HEK293T (cell line): ENCODE data around the gene THOC1.
"Not testable (repeated sequence)": the region's sequence is repeated elsewhere in the genome, so short reads cannot be mapped to it uniquely, and the experiment has no call there.

Source experiments
- CTCF ChIA-PET: fragments of 350-600 bp; formaldehyde crosslinking; extraction: SDS; loops from one replicate; lab custom pipeline; 2021; ENCODE audit warnings: antibody characterized with exemption, inconsistent platforms; lab: Yijun Ruan, JAX
- POLR2A ChIA-PET: fragments of 350-600 bp; formaldehyde crosslinking; extraction: SDS; loops from one replicate; lab custom pipeline; 2020; ENCODE audit warnings: antibody characterized with exemption, inconsistent platforms; lab: Yijun Ruan, JAX
- DNase-seq: peaks from one replicate; pipeline ENCODE4 v3.0.0; 2012; ENCODE audit warnings: mixed read lengths; ENCODE audit errors: extremely low spot score
- ARNT ChIP-seq: fragments of 450-650 bp; IDR thresholded peaks from 2 replicates; pipeline ENCODE4 v1.6.1; 2017; ENCODE audit warnings: mild to moderate bottlenecking
- BHLHE40 ChIP-seq: fragments of 450-650 bp; IDR thresholded peaks from 2 replicates; pipeline ENCODE4 v1.6.1; 2016; ENCODE audit warnings: mild to moderate bottlenecking, moderate library complexity, borderline replicate concordance
- CTBP1 ChIP-seq: fragments of 450-650 bp; IDR thresholded peaks from 2 replicates; pipeline ENCODE4 v1.6.1; 2016; ENCODE audit warnings: borderline replicate concordance
- ELF4 ChIP-seq: fragments of 450-650 bp; IDR thresholded peaks from 2 replicates; pipeline ENCODE4 v1.6.1; 2017; ENCODE audit warnings: antibody characterized with exemption
- FOXA1 ChIP-seq: fragments of 450-650 bp; IDR thresholded peaks from 2 replicates; pipeline ENCODE4 v1.6.1; 2016; ENCODE audit warnings: mild to moderate bottlenecking
- FOXK2 ChIP-seq: fragments of 450-650 bp; IDR thresholded peaks from 2 replicates; pipeline ENCODE4 v1.6.1; 2016; ENCODE audit warnings: mild to moderate bottlenecking
- FOXM1 ChIP-seq: fragments of 450-650 bp; IDR thresholded peaks from 2 replicates; pipeline ENCODE4 v1.6.1; 2017; ENCODE audit warnings: mild to moderate bottlenecking, borderline replicate concordance
- HDGF ChIP-seq: fragments of 450-650 bp; IDR thresholded peaks from 2 replicates; pipeline ENCODE4 v1.6.1; 2017; ENCODE audit warnings: antibody characterized with exemption, borderline replicate concordance
- L3MBTL2 ChIP-seq: fragments of 450-650 bp; conservative IDR thresholded peaks from 2 replicates; pipeline ENCODE4 v1.6.1; 2016; ENCODE audit warnings: mild to moderate bottlenecking
- LEF1 ChIP-seq: fragments of 450-650 bp; IDR thresholded peaks from 2 replicates; pipeline ENCODE4 v1.6.1; 2017; ENCODE audit warnings: mild to moderate bottlenecking, borderline replicate concordance
- NFRKB ChIP-seq: fragments of 450-650 bp; IDR thresholded peaks from 2 replicates; pipeline ENCODE4 v1.6.1; 2016; ENCODE audit warnings: mild to moderate bottlenecking, moderate library complexity
- PKNOX1 ChIP-seq: fragments of 450-650 bp; IDR thresholded peaks from 2 replicates; pipeline ENCODE4 v1.6.1; 2016
- SP1 ChIP-seq: fragments of 450-650 bp; IDR thresholded peaks from 2 replicates; pipeline ENCODE4 v1.6.1; 2017
- SUZ12 ChIP-seq: fragments of 450-650 bp; IDR thresholded peaks from 2 replicates; pipeline ENCODE4 v1.6.1; 2016; ENCODE audit warnings: mild to moderate bottlenecking
- TARDBP ChIP-seq: fragments of 450-650 bp; IDR thresholded peaks from 2 replicates; pipeline ENCODE4 v1.6.1; 2016
- ZNF384 ChIP-seq: fragments of 450-650 bp; IDR thresholded peaks from 2 replicates; pipeline ENCODE4 v1.6.1; 2016

Gene THOC1

GRCh38 chr18:295756-296490 lies 28.1 kb upstream of the THOC1 start:
- POLR2A ChIA-PET = no interaction called here
- DNase-seq = no peak
- TF ChIP-seq ZNF384 = no peak
- TF ChIP-seq CTBP1 = no peak
- no peak for TF ChIP-seq LEF1
- TF ChIP-seq PKNOX1 = no peak
- no peak for TF ChIP-seq FOXA1
- TF ChIP-seq SUZ12 = no peak
- no peak for TF ChIP-seq ARNT
- TF ChIP-seq HDGF = no peak
- no peak for TF ChIP-seq ELF4
- TF ChIP-seq NFRKB = no peak
- no peak for TF ChIP-seq FOXM1
- TF ChIP-seq SP1 = no peak
- TF ChIP-seq BHLHE40 = no peak
- TF ChIP-seq TARDBP = no peak
- no peak for TF ChIP-seq L3MBTL2
- no peak for TF ChIP-seq FOXK2
- CTCF ChIA-PET = no interaction called here

GRCh38 chr18:294566-294965 lies 26.7 kb upstream of the THOC1 start:
- DNase-seq = no peak
- POLR2A ChIA-PET = no interaction called here
- CTCF ChIA-PET = interaction anchor here (1.4 kb wide), 1 partner anchor 9 kb away, joined by 4 read pairs; no protein-coding TSS in a partner anchor
- TF ChIP-seq FOXM1 = no peak
- TF ChIP-seq SP1 = no peak
- TF ChIP-seq ELF4 = no peak
- no peak for TF ChIP-seq L3MBTL2
- TF ChIP-seq PKNOX1 = no peak
- no peak for TF ChIP-seq TARDBP
- TF ChIP-seq LEF1 = no peak
- TF ChIP-seq FOXK2 = no peak
- TF ChIP-seq SUZ12 = no peak
- TF ChIP-seq BHLHE40 = no peak
- TF ChIP-seq FOXA1 = no peak
- no peak for TF ChIP-seq HDGF
- no peak for TF ChIP-seq ZNF384
- no peak for TF ChIP-seq ARNT
- no peak for TF ChIP-seq CTBP1
- no peak for TF ChIP-seq NFRKB

GRCh38 chr18:293536-293935 lies 25.7 kb upstream of the THOC1 start:
- ChIA-PET POLR2A (no interaction called here), CTCF (interaction anchor here (1.4 kb wide), 1 partner anchor 10 kb away, joined by 4 read pairs; no protein-coding TSS in a partner anchor)
- TF ChIP-seq PKNOX1 (no peak), TARDBP (no peak), NFRKB (no peak), ELF4 (no peak), SP1 (no peak), FOXK2 (no peak), HDGF (no peak), ARNT (no peak), BHLHE40 (no peak), FOXA1 (no peak), CTBP1 (no peak), ZNF384 (no peak), SUZ12 (no peak), LEF1 (no peak), L3MBTL2 (no peak)
- no peak for DNase-seq

GRCh38 chr18:292271-292670 lies 24.4 kb upstream of the THOC1 start:
- ChIA-PET POLR2A (no interaction called here), CTCF (interaction anchor here (0.6 kb wide), 1 partner anchor 14 kb away, joined by 3 read pairs; no protein-coding TSS in a partner anchor)
- TF ChIP-seq SP1 (no peak), FOXK2 (no peak), FOXA1 (no peak), L3MBTL2 (no peak), NFRKB (no peak), CTBP1 (no peak), BHLHE40 (no peak), ARNT (no peak), ZNF384 (no peak), PKNOX1 (no peak), HDGF (no peak), TARDBP (no peak)
- DNase-seq = no peak

DNA sequence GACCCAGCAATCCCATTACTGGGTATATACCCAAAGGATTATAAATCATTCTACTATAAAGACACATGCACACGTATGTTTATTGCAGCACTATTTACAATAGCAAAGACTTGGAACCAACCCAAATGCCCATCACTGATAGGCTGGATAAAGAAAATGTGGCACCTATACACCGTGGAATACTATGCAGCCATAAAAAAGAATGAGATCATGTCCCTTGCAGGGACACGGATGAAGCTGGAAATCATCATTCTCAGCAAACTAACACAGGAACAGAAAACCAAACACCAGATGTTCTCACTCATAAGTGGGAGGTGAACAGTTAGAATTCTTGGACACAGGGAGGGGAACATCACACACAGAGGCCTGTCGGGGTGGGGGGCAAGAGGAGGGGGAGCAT lies 22.1 kb upstream of the THOC1 start:
- CTCF ChIA-PET = interaction anchor here (0.7 kb wide), 1 partner anchor 13 kb away, joined by 4 read pairs; no protein-coding TSS in a partner anchor
- DNase-seq, POLR2A ChIA-PET: not testable (repeated sequence)
